Mucosa of rectum (tissue), 2 donors: Measurements from ENCODE around the gene PPIL3.

Experiments used
- H3K27ac ChIP-seq, 2 donors: one replicate each; pipeline ENCODE4 v1.7.0; 2013; ENCODE audit warnings: inconsistent platforms in 2 of 2, low read depth in 2 of 2, low read length in 2 of 2
- H3K27me3 ChIP-seq, 2 donors: one replicate each; pipeline ENCODE4 v1.7.0; 2013; ENCODE audit warnings: low read length in 2 of 2; ENCODE audit not compliant: control insufficient read depth in 2 of 2, insufficient read depth in 2 of 2
- H3K36me3 ChIP-seq, 2 donors: one replicate each; pipeline ENCODE4 v1.7.0; 2013; ENCODE audit warnings: low read length in 2 of 2; ENCODE audit not compliant: control insufficient read depth in 2 of 2, insufficient read depth in 2 of 2
- H3K4me1 ChIP-seq, 2 donors: one replicate each; pipeline ENCODE4 v1.7.0; 2013; ENCODE audit warnings: low read length in 2 of 2, mild to moderate bottlenecking in 1 of 2; ENCODE audit not compliant: control insufficient read depth in 2 of 2, insufficient read depth in 2 of 2
- H3K4me3 ChIP-seq, 2 donors: one replicate each; pipeline ENCODE4 v1.7.0; 2013; ENCODE audit warnings: low read length in 2 of 2
- H3K9ac ChIP-seq, 2 donors: one replicate each; pipeline ENCODE4 v1.7.0; 2013; ENCODE audit warnings: low read length in 2 of 2, low read depth in 1 of 2, mild to moderate bottlenecking in 1 of 2
- H3K9me3 ChIP-seq, 2 donors: one replicate each; pipeline ENCODE4 v1.7.0; 2013; ENCODE audit warnings: low read length in 2 of 2; ENCODE audit not compliant: control insufficient read depth in 2 of 2
- donor health status: healthy.
- donor health status: Normal muscosa, but diverticular disease.

The PPIL3 gene

DNA sequence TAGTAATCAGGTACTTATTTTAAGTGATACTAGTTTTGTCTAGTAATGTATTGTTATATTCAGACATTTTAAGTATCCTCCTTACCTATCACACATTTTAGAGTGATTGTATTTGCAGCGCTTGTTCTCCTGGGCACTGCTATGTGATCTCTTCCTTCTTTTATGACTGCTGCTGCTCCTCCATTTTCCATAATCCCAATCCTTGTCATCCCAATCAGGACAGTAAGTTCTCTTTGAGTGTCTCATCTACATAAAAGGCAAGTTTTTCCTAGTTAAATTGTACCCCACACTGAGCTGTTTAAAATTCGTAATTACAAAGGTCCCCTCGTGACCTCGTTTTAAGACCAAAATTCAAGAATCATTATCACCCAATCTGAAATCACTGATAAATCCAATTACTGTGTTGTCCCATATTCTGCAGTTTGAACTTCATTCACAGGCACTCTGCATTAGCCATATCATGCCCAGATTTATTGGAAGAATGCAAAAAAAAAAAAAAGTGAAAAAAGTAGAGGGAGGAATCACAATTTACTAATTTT is 27.2 kb downstream of the PPIL3 start:
- Histone ChIP-seq H3K4me1 (peaks cover 24 to 26% of the 10 kb centered on the region in 2 donors), H3K4me3 (peak overlapping the region; percentile 52 to 100), H3K27me3 (no peaks in the 10 kb centered on the region), H3K27ac (peak overlapping the region; percentile 100), H3K9me3 (no peaks in the 10 kb centered on the region), H3K36me3 (peaks cover 39 to 40% of the 10 kb centered on the region in 2 donors), H3K9ac (peak overlapping the region; percentile 54 to 100)

DNA sequence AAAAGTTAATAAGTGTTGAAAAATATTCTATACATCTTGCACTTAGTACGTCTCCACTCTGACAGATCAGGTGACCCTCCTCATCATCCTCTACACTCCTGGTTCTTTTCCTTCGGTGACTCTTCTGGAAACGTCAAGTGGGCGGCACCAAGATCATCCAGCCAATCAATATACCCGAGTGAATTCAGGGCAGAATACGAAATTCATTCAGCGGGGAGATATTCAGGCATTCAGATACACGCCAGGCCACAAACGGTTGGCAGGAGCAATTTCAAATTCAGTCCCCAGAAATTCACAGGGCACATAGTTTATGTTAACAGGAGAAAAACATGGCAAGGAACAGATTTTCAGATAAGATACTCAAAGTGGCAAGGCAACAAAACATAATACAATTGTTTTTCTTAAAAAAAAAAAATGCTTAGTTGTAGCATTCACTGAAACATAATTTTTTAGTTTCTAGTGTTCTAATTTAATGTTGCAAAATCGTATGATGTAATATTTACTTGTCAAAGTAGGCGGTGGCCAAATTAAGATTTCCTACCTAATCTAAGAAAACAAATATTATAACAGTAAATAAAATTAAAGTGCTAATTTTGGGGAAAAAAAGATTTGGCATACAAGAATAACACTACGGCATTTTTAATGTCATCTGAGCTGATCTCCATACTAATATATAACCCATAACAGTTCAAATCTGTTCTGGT is 28.6 kb downstream of the PPIL3 start:
- peaks cover 52% of the 10 kb centered on the region in 2 donors for H3K36me3 ChIP-seq
- no peak overlapping the region for H3K27ac ChIP-seq
- peaks cover 24 to 26% of the 10 kb centered on the region in 2 donors for H3K4me1 ChIP-seq
- no peaks in the 10 kb centered on the region for H3K27me3 ChIP-seq
- H3K9me3 ChIP-seq = no peaks in the 10 kb centered on the region
- peak overlapping the region in 1 of 2 donors; percentile 54 for H3K4me3 ChIP-seq
- H3K9ac ChIP-seq = peak overlapping the region in 1 of 2 donors; percentile 47

DNA sequence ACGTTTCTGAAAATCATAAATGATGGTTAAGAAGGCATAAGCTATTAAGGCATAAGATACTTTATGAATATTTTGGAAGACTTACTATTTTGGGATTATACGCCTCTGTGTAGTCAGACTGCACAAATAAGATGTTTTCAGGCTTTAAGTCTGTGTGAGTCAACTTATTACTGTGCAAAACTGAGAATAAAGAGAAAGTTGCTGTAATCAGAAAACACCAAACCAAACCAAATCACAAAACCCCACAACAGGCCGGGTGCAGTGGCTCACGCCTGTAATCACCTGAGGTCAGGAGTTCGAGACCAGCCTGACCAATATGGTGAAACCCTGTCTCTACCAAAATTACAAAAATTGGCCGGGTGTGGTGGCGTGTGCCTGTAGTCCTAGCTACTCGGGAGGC is 32.1 kb downstream of the PPIL3 start:
- Histone ChIP-seq H3K4me3 (no peak overlapping the region), H3K27me3 (no peaks in the 10 kb centered on the region), H3K9me3 (no peaks in the 10 kb centered on the region), H3K27ac (no peak overlapping the region), H3K4me1 (peaks cover 17 to 23% of the 10 kb centered on the region in 2 donors), H3K36me3 (peaks cover 84 to 86% of the 10 kb centered on the region in 2 donors), H3K9ac (no peak overlapping the region)

DNA sequence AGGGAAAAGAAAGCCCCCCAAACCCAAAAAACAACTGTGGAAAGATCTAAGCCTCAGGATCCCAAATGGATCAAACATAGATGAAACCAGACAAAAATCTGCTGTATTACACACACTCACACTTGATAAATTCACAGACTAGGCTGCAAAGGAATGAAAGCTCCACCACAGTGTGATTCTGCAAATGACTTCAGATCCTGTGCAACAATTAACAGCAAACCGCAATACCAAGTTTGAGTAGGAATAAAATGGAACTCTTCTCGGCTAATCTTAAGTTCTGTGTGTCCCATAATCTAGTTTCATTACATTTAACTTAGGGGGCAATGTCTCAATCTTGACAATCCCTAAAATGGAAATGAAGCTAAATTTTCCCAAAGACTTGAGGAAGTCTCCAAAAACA is 36.3 kb downstream of the PPIL3 start:
- Histone ChIP-seq H3K4me3 (no peak overlapping the region), H3K27ac (no peak overlapping the region), H3K36me3 (peaks cover 68 to 70% of the 10 kb centered on the region in 2 donors), H3K9ac (no peak overlapping the region), H3K4me1 (peaks cover 0 to 4% of the 10 kb centered on the region in 2 donors), H3K9me3 (no peaks in the 10 kb centered on the region), H3K27me3 (no peaks in the 10 kb centered on the region)

DNA sequence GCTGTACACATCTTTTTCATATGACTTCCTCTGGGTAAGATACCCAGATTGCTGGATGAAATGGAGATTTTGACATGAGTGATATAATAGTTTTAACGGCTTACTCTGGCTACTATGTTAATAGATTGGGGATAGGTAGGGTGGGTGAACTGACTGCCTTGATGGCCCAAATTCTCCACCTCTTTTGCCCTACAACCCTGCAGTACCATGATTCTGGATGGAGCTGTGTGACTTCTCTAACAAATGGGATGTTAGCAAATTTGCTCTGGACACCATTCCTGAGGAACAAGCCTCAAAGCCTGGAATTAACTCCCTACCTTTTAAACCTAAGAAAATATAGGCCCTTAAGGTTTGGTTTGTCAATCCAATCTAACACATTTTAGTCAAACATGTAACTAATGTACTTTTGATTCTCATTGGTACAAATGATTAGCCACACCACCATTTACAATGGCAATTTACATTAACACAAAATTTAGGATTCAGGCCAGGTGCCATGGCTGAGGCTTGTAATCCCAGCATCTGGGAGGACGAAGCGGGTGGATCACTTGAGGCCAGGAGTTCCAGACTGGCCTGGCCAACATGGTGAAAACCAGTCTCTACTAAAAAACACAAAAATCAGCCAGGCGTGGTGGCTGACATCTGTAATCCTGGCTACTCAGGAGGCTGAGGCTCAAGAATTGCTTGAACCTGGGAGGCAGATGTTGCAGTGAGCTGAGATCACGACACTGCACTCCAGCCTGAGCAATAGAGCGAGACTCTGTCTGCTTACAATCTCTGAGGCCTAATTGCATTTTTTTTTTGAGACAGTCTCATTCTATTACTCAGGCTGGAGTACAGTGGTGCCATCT is 37.3 kb downstream of the PPIL3 start:
- Histone ChIP-seq H3K36me3 (peaks cover 59 to 60% of the 10 kb centered on the region in 2 donors), H3K27me3 (no peaks in the 10 kb centered on the region), H3K9me3 (no peaks in the 10 kb centered on the region), H3K9ac (no peak overlapping the region), H3K27ac (no peak overlapping the region), H3K4me3 (no peak overlapping the region), H3K4me1 (peaks cover 0 to 7% of the 10 kb centered on the region in 2 donors)

DNA sequence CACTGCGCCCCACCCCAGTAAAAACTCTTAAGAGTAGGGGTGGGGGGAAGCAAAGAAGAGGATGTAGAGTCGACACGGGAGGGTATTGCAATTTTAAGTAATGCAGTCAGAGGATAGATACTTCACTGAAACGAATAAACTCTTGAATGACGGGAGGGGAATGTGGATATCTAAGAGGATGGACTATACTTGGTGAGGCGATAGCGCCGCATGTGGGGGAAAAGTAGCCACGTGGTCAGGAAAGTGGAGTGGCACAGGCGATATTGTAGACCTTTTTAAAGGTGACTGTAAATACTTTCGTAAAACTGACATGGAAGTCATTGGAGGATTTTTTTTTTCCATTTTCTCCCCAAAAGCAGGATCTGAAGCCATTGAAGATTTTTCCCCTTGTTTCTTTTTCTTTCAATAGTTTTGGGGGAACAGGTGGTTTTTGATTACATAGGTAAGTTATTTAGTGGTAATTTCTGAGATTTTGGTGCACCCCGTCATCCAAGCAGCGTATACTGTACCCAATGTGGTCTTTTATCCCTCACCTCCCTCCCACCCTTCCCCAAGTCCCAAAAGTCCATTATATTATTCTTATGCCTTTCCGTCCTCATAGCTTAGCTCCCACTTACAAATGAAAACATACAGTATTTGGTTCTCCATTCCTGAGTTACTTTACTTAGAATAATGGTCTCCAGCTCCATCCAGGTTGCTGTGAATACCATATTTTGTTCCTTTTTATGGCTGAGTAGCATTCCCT is 38.2 kb downstream of the PPIL3 start:
- H3K27ac ChIP-seq = no peak overlapping the region
- H3K27me3 ChIP-seq = no peaks in the 10 kb centered on the region
- H3K9me3 ChIP-seq = no peaks in the 10 kb centered on the region
- H3K4me1 ChIP-seq = peaks cover 0 to 7% of the 10 kb centered on the region in 2 donors
- H3K4me3 ChIP-seq = no peak overlapping the region
- peaks cover 50 to 53% of the 10 kb centered on the region in 2 donors for H3K36me3 ChIP-seq
- no peak overlapping the region for H3K9ac ChIP-seq

DNA sequence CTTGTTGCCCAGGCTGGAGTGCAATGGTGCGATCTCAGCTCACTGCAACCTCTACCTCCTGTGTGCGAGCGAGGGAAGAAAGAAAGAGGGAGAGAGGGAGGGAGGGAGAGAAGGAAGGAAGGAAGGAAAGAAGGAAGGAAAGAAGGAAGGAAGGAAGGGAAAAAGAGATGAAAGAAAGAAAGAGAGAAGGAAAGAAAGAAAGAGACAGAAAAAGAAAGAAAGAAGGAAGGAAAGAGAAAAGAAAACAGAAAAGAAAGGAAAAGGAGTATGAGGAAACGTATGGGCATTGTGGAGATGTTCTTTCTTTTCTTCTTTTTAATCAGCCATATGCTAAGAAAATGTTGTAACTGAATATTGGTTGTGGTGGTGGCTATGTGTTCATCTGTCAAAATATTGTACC is 40.9 kb downstream of the PPIL3 start:
- no peaks in the 10 kb centered on the region for H3K27me3 ChIP-seq
- H3K27ac ChIP-seq = no peak overlapping the region
- H3K4me1 ChIP-seq = peaks cover 0 to 7% of the 10 kb centered on the region in 2 donors

DNA sequence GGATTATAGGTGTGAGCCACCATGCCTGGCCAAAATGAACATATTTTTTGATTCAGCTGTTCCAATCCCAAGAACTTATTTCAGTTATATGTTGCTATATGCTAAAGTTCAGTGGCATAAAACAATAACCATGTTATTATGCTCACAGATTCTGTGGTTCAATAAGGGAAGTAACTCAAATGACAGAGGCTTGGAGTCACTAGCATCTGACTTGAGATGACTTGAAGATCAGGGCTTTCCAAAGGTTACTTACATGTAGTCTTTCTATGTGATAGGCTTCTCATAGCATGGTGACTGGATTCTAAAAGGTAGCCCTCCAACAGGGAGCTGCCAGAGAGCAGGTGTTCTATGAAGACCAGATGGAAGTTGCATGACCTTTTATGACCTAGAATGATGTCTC is 41.6 kb downstream of the PPIL3 start:
- Histone ChIP-seq H3K4me3 (no peak overlapping the region), H3K9ac (no peak overlapping the region), H3K27ac (no peak overlapping the region), H3K9me3 (no peaks in the 10 kb centered on the region), H3K36me3 (peaks cover 16 to 20% of the 10 kb centered on the region in 2 donors), H3K4me1 (peaks cover 0 to 7% of the 10 kb centered on the region in 2 donors), H3K27me3 (no peaks in the 10 kb centered on the region)

More for the DNA sequence above, 40.9 kb downstream of the PPIL3 start:
- Histone ChIP-seq H3K36me3 (peaks cover 23 to 27% of the 10 kb centered on the region in 2 donors), H3K9ac (no peak overlapping the region), H3K9me3 (no peaks in the 10 kb centered on the region), H3K4me3 (no peak overlapping the region)

DNA sequence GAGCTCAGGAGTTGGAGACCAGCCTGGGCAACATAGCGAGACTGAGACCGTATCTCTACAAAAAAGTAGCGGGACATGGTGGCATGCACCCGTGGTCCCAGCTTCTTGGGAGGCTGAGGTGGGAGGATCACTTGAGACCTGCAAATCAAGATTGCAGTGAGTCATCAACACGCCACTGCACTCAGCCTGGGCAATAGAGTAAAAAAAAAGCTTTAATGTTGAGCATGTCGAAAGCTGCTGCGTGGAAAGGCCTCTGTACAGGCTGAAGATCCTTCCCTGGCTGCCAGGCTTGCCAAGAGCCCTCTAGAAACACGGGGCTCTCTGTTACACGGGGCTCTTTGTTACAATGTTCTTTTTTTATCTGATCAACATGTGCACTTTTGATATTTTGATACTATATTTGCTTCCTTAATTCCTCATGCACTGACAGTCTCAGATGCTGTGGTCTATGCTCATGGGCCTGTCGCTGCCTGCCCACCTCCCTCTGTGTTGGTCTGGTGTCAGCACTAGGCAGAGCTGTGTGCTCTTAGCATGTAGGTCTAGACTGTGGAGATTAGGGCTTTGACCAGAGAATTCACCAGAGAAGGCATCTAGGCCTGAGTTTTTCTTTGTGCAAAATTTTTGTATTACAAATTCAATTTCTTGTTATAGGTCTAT is 43.1 kb downstream of the PPIL3 start:
- Histone ChIP-seq H3K4me3 (no peak overlapping the region), H3K4me1 (peaks cover 0 to 7% of the 10 kb centered on the region in 2 donors), H3K9me3 (no peaks in the 10 kb centered on the region), H3K27me3 (no peaks in the 10 kb centered on the region), H3K36me3 (peaks cover 2 to 5% of the 10 kb centered on the region in 2 donors), H3K27ac (no peak overlapping the region), H3K9ac (no peak overlapping the region)
